ENCODE results near the gene CAPN12. TPM values are rescaled to one million over a fixed set of nuclear protein-coding genes. Genes with fewer than 3 reads are reported as not detected.

The CAPN12 gene
- total RNA-seq, 1 experiment from 2014 or later: not detected

DNA sequence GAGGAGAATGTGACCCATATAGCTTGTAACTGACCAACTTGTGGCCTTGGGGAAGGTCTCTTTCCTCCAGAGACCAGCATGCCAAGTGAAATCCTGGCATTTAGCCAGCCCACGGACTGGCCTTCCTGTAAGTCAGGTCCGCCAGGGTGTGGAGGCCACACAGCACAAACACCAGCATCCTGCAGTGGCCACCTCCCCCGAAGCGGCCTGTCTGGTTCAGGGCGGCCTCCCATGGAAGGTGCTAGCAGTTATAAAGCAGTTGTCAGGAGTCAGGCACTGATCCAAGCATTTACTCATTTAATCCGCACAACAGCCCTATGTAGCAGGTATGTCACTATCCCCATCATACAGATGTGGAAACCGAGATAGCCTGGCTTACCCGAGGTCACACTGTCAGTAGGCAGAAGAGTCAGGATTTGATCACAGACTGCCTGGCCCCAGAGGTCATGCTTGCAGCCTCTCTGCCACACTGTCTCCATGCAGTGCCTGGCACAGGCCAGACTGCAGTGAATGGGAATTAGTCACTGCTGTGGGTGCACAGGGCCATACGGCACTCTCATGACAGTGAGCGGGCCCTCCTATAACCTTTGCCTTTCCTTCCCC, 36.7 kb downstream of the CAPN12 start:
- Mint-ChIP-seq H3K4me3 (ENCODE audit: unreplicated experiment) (no peak overlapping the region), H3K27me3 (ENCODE audit: insufficient read depth, unreplicated experiment) (no peaks in the 10 kb centered on the region), H3K27ac (ENCODE audit: low read depth, unreplicated experiment) (peak overlapping the region; percentile 64), H3K36me3 (ENCODE audit: insufficient read depth, unreplicated experiment) (peaks cover 93% of the 10 kb centered on the region), H3K4me1 (ENCODE audit: insufficient read depth, unreplicated experiment) (peaks cover 11% of the 10 kb centered on the region), H3K9me3 (ENCODE audit: unreplicated experiment) (no peaks in the 10 kb centered on the region)
- intact Hi-C loops (cut with micrococcal nuclease): no loop called here
- TF ChIP-seq, protein P1, sequence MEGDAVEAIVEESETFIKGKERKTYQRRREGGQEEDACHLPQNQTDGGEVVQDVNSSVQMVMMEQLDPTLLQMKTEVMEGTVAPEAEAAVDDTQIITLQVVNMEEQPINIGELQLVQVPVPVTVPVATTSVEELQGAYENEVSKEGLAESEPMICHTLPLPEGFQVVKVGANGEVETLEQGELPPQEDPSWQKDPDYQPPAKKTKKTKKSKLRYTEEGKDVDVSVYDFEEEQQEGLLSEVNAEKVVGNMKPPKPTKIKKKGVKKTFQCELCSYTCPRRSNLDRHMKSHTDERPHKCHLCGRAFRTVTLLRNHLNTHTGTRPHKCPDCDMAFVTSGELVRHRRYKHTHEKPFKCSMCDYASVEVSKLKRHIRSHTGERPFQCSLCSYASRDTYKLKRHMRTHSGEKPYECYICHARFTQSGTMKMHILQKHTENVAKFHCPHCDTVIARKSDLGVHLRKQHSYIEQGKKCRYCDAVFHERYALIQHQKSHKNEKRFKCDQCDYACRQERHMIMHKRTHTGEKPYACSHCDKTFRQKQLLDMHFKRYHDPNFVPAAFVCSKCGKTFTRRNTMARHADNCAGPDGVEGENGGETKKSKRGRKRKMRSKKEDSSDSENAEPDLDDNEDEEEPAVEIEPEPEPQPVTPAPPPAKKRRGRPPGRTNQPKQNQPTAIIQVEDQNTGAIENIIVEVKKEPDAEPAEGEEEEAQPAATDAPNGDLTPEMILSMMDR (IDR thresholded peaks at IDR 0.05; ENCODE audit: unreplicated experiment): no peak
- DNase-seq (ENCODE audit: unreplicated experiment): no peak
- CTCF ChIA-PET: no interaction called here
- BruUV-seq (replicated peaks): no TSS peak
- POLR2A ChIA-PET: interaction anchor here (0.7 kb wide), 1 partner anchor 131 kb away, joined by 4 read pairs; no protein-coding TSS in a partner anchor

GRCh38 chr19:38706792-38707511, 37.3 kb downstream of the CAPN12 start:
- intact Hi-C loops (cut with micrococcal nuclease): no loop called here
- no peak overlapping the region for H3K4me3 Mint-ChIP-seq (ENCODE audit: unreplicated experiment)
- CTCF ChIA-PET: interaction anchor here (0.5 to 1.0 kb wide), 2 partner anchors 23 to 68 kb away, joined by 3 read pairs; no protein-coding TSS in a partner anchor
- peaks cover 93% of the 10 kb centered on the region for H3K36me3 Mint-ChIP-seq (ENCODE audit: insufficient read depth, unreplicated experiment)
- H3K9me3 Mint-ChIP-seq (ENCODE audit: unreplicated experiment): no peaks in the 10 kb centered on the region
- TF ChIP-seq, protein P1 (IDR thresholded peaks at IDR 0.05; ENCODE audit: unreplicated experiment): no peak
- POLR2A ChIA-PET: interaction anchor here (0.7 kb wide), 2 partner anchors 60 to 132 kb away, joined by 3 to 4 read pairs; partner anchors contain the start of gene ACTN4
- no peak for DNase-seq (ENCODE audit: unreplicated experiment)
- BruUV-seq (replicated peaks): no TSS peak
- H3K27me3 Mint-ChIP-seq (ENCODE audit: insufficient read depth, unreplicated experiment): no peaks in the 10 kb centered on the region
- H3K4me1 Mint-ChIP-seq (ENCODE audit: insufficient read depth, unreplicated experiment): peaks cover 11% of the 10 kb centered on the region
- H3K27ac Mint-ChIP-seq (ENCODE audit: low read depth, unreplicated experiment): peak overlapping the region; percentile 64

GRCh38 chr19:38705197-38706019, 38.9 kb downstream of the CAPN12 start:
- CTCF ChIA-PET: interaction anchor here (0.8 kb wide), 1 partner anchor 66 kb away, joined by 3 read pairs; no protein-coding TSS in a partner anchor
- TF ChIP-seq, protein P1 (IDR thresholded peaks at IDR 0.05; ENCODE audit: unreplicated experiment): no peak
- Mint-ChIP-seq H3K4me3 (ENCODE audit: unreplicated experiment) (no peak overlapping the region), H3K27ac (ENCODE audit: low read depth, unreplicated experiment) (no peak overlapping the region), H3K36me3 (ENCODE audit: insufficient read depth, unreplicated experiment) (peaks cover 93% of the 10 kb centered on the region), H3K27me3 (ENCODE audit: insufficient read depth, unreplicated experiment) (no peaks in the 10 kb centered on the region), H3K9me3 (ENCODE audit: unreplicated experiment) (no peaks in the 10 kb centered on the region), H3K4me1 (ENCODE audit: insufficient read depth, unreplicated experiment) (peaks cover 3% of the 10 kb centered on the region)
- POLR2A ChIA-PET: interaction anchor here (0.9 to 1.0 kb wide), 2 partner anchors 12 to 92 kb away, joined by 3 read pairs; no protein-coding TSS in a partner anchor
- BruUV-seq (replicated peaks): no TSS peak
- intact Hi-C loops (cut with micrococcal nuclease): no loop called here
- DNase-seq (ENCODE audit: unreplicated experiment): no peak
